ENCODE data around the gene LANCL2. TPM values are rescaled to one million over a fixed set of nuclear protein-coding genes. Genes with fewer than 3 reads are reported as not detected.

The LANCL2 gene
- total and polyA plus RNA-seq, 2 experiments from 2014 or later = 7.3 to 10.7 TPM

DNA sequence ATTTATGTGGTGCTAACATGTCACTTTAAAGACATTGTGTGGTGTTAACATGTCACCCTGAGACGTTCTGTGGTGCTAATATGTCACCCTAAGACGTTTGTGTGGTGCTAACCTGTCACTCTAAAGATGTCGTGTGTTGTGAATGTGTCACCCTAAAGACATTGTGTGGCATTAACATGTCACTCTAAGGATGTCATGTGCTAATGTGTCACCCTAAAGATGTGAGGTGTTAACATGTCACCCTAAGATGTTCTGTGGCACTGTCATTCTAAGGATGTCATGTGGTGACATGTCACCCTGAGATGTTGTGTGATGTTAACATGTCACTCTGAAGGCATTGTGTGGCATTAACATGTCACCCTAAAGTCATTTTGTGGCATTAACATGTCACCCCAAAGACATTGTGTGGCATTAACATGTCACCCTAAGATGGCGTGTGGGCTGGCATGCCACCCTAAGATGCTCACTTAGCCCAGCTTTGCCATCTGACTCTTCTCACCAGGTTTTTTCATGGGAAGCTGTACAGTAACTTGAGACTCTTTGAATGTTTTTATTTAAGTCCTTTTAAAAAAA lies 45.6 kb downstream of the LANCL2 start:
- H4K20me1 ChIP-seq (replicated peaks; ENCODE audit: insufficient read depth) = no peaks in the 10 kb centered on the region
- no peaks in the 10 kb centered on the region for H3K4me1 ChIP-seq (ENCODE audit: insufficient read depth)
- H3K4me3 ChIP-seq = no peak overlapping the region
- Mint-ChIP-seq H3K36me3 (ENCODE audit: low read depth) (peaks cover 10% of the 10 kb centered on the region), H3K27ac (no peak overlapping the region), H3K4me3 (no peak overlapping the region), H3K9me3 (no peaks in the 10 kb centered on the region; the same call in 2 of the 3 replicates), H3K27me3 (ENCODE audit: insufficient read depth, low read depth, poor library complexity) (no peaks in the 10 kb centered on the region), H3K4me1 (no peaks in the 10 kb centered on the region)
- no peaks in the 10 kb centered on the region for H3F3A ChIP-seq (replicated peaks; ENCODE audit: low read depth)
- H3K4me2 ChIP-seq = no peak overlapping the region
- no peak overlapping the region for H2AFZ ChIP-seq
- H3K36me3 ChIP-seq (ENCODE audit: insufficient read depth) = no peaks in the 10 kb centered on the region
- no peak for TF ChIP-seq STAT1 (IDR thresholded peaks at IDR 0.05; ENCODE audit: unreplicated experiment)
- TF ChIP-seq, protein P1, sequence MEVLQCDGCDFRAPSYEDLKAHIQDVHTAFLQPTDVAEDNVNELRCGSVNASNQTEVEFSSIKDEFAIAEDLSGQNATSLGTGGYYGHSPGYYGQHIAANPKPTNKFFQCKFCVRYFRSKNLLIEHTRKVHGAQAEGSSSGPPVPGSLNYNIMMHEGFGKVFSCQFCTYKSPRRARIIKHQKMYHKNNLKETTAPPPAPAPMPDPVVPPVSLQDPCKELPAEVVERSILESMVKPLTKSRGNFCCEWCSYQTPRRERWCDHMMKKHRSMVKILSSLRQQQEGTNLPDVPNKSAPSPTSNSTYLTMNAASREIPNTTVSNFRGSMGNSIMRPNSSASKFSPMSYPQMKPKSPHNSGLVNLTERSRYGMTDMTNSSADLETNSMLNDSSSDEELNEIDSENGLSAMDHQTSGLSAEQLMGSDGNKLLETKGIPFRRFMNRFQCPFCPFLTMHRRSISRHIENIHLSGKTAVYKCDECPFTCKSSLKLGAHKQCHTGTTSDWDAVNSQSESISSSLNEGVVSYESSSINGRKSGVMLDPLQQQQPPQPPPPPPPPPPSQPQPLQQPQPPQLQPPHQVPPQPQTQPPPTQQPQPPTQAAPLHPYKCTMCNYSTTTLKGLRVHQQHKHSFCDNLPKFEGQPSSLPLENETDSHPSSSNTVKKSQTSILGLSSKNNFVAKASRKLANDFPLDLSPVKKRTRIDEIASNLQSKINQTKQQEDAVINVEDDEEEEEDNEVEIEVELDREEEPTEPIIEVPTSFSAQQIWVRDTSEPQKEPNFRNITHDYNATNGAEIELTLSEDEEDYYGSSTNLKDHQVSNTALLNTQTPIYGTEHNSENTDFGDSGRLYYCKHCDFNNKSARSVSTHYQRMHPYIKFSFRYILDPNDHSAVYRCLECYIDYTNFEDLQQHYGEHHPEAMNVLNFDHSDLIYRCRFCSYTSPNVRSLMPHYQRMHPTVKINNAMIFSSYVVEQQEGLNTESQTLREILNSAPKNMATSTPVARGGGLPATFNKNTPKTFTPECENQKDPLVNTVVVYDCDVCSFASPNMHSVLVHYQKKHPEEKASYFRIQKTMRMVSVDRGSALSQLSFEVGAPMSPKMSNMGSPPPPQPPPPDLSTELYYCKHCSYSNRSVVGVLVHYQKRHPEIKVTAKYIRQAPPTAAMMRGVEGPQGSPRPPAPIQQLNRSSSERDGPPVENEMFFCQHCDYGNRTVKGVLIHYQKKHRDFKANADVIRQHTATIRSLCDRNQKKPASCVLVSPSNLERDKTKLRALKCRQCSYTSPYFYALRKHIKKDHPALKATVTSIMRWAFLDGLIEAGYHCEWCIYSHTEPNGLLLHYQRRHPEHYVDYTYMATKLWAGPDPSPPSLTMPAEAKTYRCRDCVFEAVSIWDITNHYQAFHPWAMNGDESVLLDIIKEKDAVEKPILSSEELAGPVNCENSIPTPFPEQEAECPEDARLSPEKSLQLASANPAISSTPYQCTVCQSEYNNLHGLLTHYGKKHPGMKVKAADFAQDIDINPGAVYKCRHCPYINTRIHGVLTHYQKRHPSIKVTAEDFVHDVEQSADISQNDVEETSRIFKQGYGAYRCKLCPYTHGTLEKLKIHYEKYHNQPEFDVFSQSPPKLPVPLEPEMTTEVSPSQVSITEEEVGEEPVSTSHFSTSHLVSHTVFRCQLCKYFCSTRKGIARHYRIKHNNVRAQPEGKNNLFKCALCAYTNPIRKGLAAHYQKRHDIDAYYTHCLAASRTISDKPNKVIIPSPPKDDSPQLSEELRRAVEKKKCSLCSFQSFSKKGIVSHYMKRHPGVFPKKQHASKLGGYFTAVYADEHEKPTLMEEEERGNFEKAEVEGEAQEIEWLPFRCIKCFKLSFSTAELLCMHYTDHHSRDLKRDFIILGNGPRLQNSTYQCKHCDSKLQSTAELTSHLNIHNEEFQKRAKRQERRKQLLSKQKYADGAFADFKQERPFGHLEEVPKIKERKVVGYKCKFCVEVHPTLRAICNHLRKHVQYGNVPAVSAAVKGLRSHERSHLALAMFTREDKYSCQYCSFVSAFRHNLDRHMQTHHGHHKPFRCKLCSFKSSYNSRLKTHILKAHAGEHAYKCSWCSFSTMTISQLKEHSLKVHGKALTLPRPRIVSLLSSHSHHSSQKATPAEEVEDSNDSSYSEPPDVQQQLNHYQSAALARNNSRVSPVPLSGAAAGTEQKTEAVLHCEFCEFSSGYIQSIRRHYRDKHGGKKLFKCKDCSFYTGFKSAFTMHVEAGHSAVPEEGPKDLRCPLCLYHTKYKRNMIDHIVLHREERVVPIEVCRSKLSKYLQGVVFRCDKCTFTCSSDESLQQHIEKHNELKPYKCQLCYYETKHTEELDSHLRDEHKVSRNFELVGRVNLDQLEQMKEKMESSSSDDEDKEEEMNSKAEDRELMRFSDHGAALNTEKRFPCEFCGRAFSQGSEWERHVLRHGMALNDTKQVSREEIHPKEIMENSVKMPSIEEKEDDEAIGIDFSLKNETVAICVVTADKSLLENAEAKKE (CRISPR knock-in tag; IDR thresholded peaks at IDR 0.05) = no peak
- DNase-seq (ENCODE audit: low spot score) = no peak
- no peaks in the 10 kb centered on the region for H3K27me3 ChIP-seq (ENCODE audit: insufficient read depth)
- H3K79me2 ChIP-seq (replicated peaks; ENCODE audit: insufficient read depth) = no peaks in the 10 kb centered on the region
- no peak overlapping the region for H3K27ac ChIP-seq (ENCODE audit: low read depth)
- H3K9me2 ChIP-seq (ENCODE audit: insufficient read depth) = no peaks in the 10 kb centered on the region
- ATAC-seq = no peak

DNA sequence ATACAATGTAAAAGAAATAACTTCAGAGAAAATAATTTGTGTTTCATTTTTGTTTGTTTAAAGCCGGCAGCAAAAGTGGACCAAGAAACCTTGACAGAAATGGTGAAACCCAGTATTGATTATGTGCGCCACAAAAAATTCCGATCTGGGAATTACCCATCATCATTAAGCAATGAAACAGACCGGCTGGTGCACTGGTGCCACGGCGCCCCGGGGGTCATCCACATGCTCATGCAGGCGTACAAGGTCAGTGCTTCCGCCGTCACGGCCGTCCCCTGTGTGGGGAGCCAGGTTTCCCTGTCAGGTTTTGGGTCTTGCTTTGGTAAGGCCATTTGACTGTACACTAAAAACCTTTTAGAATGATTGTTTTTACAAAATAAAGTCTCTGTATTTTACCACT lies 46.7 kb downstream of the LANCL2 start:
- Histone ChIP-seq H3F3A (replicated peaks; ENCODE audit: low read depth) (no peaks in the 10 kb centered on the region), H4K20me1 (replicated peaks; ENCODE audit: insufficient read depth) (no peaks in the 10 kb centered on the region), H3K36me3 (ENCODE audit: insufficient read depth) (no peaks in the 10 kb centered on the region), H3K27me3 (ENCODE audit: insufficient read depth) (no peaks in the 10 kb centered on the region), H3K4me1 (ENCODE audit: insufficient read depth) (no peaks in the 10 kb centered on the region), H3K9me2 (ENCODE audit: insufficient read depth) (no peaks in the 10 kb centered on the region), H3K4me3 (no peak overlapping the region), H3K4me2 (no peak overlapping the region), H3K79me2 (replicated peaks; ENCODE audit: insufficient read depth) (no peaks in the 10 kb centered on the region), H3K27ac (ENCODE audit: low read depth) (no peak overlapping the region), H2AFZ (no peak overlapping the region)
- Mint-ChIP-seq H3K27ac (no peak overlapping the region), H3K4me1 (no peaks in the 10 kb centered on the region), H3K9me3 (no peaks in the 10 kb centered on the region), H3K4me3 (no peak overlapping the region), H3K36me3 (ENCODE audit: low read depth) (peaks cover 3% of the 10 kb centered on the region; the same call in 1 of the 3 replicates), H3K27me3 (ENCODE audit: insufficient read depth, low read depth, poor library complexity) (no peaks in the 10 kb centered on the region)
- ATAC-seq (no peak), DNase-seq (ENCODE audit: low spot score) (no peak)
- TF ChIP-seq, protein P2, sequence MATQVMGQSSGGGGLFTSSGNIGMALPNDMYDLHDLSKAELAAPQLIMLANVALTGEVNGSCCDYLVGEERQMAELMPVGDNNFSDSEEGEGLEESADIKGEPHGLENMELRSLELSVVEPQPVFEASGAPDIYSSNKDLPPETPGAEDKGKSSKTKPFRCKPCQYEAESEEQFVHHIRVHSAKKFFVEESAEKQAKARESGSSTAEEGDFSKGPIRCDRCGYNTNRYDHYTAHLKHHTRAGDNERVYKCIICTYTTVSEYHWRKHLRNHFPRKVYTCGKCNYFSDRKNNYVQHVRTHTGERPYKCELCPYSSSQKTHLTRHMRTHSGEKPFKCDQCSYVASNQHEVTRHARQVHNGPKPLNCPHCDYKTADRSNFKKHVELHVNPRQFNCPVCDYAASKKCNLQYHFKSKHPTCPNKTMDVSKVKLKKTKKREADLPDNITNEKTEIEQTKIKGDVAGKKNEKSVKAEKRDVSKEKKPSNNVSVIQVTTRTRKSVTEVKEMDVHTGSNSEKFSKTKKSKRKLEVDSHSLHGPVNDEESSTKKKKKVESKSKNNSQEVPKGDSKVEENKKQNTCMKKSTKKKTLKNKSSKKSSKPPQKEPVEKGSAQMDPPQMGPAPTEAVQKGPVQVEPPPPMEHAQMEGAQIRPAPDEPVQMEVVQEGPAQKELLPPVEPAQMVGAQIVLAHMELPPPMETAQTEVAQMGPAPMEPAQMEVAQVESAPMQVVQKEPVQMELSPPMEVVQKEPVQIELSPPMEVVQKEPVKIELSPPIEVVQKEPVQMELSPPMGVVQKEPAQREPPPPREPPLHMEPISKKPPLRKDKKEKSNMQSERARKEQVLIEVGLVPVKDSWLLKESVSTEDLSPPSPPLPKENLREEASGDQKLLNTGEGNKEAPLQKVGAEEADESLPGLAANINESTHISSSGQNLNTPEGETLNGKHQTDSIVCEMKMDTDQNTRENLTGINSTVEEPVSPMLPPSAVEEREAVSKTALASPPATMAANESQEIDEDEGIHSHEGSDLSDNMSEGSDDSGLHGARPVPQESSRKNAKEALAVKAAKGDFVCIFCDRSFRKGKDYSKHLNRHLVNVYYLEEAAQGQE (IDR thresholded peaks at IDR 0.05; ENCODE audit: unreplicated experiment) = no peak
- TF ChIP-seq, protein P3, sequence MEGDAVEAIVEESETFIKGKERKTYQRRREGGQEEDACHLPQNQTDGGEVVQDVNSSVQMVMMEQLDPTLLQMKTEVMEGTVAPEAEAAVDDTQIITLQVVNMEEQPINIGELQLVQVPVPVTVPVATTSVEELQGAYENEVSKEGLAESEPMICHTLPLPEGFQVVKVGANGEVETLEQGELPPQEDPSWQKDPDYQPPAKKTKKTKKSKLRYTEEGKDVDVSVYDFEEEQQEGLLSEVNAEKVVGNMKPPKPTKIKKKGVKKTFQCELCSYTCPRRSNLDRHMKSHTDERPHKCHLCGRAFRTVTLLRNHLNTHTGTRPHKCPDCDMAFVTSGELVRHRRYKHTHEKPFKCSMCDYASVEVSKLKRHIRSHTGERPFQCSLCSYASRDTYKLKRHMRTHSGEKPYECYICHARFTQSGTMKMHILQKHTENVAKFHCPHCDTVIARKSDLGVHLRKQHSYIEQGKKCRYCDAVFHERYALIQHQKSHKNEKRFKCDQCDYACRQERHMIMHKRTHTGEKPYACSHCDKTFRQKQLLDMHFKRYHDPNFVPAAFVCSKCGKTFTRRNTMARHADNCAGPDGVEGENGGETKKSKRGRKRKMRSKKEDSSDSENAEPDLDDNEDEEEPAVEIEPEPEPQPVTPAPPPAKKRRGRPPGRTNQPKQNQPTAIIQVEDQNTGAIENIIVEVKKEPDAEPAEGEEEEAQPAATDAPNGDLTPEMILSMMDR (conservative IDR thresholded peaks at IDR 0.05; ENCODE audit: low read depth in 2 of 2) = no peak
- TF ChIP-seq POLR2AphosphoS5 (IDR thresholded peaks at IDR 0.05; ENCODE audit: low read depth) (no peak), CREB1 (CRISPR knock-in tag; IDR thresholded peaks at IDR 0.05; ENCODE audit: low read depth) (no peak)

Measured in GM23338 (cell line).